LNCAP (cell line): ENCODE results near the gene PPIH.

Source experiments
- TF ChIP-seq, protein P1 (sequence below): fragments of 450-650 bp; IDR thresholded peaks from 2 replicates; pipeline ENCODE4 v1.5.1; 2017; ENCODE audit warnings: mild to moderate bottlenecking

PPIH gene

DNA sequence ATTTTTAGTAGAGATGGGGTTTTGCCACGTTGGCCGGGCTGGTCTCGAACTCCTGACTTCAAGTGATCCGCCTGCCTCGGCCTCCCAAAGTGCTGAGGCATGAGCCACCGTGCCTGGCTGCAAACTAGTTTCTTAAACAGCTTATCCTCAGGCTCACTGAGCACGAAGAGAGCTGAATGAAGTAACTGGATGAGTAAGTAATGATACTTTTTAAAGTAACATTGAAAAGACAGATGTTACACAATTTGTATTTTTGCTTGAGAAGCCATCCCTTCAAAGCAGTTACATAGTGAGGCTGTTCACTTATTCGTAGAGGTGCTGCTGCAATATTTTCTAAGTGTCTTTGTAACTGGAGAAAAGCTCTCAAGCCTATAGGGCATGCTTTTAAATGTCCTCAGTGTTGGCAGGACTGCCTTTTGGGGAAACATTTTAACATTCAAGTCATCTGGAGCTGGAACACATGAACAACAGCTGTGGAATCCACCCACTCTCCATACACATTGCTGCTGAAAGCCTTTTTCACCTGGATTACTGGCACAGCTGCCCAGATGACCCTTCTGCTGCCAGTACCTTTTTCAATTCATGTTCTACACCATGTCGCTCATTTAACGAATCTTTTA is 21.3 kb downstream of the PPIH start:
- TF ChIP-seq, protein P1, sequence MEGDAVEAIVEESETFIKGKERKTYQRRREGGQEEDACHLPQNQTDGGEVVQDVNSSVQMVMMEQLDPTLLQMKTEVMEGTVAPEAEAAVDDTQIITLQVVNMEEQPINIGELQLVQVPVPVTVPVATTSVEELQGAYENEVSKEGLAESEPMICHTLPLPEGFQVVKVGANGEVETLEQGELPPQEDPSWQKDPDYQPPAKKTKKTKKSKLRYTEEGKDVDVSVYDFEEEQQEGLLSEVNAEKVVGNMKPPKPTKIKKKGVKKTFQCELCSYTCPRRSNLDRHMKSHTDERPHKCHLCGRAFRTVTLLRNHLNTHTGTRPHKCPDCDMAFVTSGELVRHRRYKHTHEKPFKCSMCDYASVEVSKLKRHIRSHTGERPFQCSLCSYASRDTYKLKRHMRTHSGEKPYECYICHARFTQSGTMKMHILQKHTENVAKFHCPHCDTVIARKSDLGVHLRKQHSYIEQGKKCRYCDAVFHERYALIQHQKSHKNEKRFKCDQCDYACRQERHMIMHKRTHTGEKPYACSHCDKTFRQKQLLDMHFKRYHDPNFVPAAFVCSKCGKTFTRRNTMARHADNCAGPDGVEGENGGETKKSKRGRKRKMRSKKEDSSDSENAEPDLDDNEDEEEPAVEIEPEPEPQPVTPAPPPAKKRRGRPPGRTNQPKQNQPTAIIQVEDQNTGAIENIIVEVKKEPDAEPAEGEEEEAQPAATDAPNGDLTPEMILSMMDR = no peak

DNA sequence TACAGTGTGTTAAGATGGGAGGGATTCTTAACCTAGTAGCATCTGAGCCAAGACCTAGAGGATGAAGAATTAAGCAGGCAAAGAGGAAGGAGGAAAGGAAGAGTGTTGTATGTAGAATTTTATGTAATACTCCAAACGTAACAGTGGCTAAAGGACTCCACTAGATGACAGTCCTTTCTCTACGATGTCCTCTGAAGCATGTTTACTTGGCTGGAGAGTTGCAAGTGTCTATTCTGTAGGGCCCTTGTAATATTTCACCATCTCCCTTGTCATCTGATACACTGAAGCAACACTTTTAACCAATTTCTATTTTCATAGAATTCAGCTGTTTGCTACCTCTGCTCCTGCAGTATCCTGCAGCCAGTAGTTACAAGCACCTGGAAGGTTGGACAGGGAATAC is 21.8 kb downstream of the PPIH start:
- TF ChIP-seq, protein P1 = no peak

DNA sequence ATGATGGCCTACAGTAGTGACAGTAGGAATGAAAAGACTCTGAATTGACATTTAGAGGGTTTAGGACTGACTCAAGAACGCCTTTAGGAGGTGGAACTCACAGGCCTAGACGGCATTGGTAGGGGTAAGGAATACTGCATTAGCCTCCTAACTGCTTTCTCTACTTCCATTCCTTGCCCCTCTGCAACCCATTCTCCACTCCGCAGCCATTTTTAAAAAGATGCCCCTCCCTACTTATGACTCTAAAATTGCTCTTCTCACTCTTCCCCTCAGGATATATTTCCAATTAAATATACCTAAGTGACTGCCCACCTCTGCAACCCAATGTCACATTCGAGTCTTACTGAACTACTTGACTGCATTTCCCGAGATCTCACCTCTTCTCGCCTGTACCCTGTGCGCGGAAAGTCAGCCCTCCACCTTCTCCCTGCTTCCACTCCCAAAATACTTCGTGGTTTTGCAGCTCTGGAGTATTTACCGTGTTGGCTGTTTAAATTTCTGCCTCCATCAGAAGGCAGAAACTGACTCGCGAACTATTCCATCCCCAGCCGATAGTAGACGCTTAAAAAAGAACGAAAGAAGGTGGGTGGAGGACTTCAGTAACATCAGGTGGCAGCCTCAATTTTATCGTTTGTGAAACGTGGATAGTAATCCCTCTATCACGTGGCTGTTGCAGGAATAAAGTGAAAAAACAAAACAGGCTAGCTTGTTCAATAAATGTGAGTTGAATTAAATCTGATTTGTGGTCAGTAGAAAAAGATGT is 22.9 kb downstream of the PPIH start:
- TF ChIP-seq, protein P1 = no peak

DNA sequence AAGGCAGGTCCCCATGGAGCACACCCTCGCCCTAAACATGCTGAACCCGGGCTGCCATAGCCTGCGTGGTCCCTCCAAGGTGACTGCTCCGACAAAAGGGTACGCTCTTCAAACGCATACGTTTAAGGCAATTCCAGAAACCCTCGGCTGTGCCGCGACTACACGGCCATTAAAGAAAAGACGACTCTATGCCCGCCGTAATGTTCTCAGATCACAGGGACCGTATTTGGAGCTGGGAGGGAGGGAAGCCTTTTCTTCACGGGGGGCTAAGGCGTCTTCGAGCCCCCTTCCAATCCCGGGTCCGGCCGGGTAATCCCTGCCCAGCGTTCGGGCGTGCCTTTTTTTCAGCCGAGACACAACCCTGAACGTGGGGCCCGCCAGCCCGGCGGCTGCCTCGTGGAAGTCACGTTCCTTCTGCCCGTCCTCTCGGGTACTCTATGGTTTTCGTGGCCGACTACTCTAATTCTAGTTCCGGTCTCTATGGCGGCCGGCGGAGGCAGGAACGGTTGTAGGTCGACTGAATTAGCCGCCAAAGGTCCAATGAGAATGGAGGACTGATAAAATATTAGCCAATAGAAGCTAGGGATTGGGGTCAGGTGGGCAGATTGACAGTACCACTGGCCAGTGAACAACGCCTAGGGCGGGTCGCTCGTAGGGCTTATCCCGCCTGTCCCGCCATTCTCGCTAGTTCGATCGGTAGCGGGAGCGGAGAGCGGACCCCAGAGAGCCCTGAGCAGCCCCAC is 23.7 kb downstream of the PPIH start, which contains the start of gene YBX1:
YBX1 (plus strand) TSS at position 678 of the 743 bp plus-strand sequence. CDS start 148 bp downstream, outside the sequence.
- TF ChIP-seq, protein P1 = no peak

DNA sequence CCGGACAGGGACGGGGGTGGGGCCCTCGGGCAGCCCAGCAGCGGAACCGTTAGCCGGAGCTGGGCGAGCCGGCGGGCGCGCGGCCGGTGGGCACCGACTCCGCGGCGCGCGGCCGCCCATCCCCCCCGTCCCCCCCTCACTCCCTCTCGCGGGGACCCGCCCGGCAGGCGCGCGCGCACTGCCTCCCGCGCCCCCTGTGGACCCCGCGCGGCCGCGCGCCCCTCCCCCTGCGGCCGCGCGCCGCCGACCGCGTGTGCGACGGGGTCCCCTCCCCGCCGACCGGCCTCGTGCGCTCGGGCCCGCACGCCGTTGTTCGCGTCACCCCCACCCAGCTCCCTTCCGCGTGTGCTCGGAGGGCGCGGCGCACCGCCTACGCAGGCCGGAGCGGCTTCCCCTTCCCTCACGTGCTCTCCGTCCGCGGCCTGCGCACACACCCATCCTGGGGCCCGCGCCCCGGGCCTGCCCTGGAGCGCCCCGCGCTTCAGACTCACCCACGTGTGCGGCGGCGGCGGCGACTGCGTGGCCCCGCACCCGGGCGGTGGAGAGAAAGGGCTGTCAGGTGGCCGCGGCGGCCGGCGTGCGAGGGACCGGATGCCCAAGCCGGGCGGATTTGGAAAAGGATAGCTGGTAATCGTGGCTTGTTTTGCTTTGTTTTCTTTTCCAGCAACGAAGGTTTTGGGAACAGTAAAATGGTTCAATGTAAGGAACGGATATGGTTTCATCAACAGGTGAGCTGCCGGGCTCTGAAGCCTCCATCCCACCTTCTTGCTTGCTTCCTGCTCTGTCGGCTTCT is 24.7 kb downstream of the PPIH start:
- TF ChIP-seq, protein P1 = no peak

DNA sequence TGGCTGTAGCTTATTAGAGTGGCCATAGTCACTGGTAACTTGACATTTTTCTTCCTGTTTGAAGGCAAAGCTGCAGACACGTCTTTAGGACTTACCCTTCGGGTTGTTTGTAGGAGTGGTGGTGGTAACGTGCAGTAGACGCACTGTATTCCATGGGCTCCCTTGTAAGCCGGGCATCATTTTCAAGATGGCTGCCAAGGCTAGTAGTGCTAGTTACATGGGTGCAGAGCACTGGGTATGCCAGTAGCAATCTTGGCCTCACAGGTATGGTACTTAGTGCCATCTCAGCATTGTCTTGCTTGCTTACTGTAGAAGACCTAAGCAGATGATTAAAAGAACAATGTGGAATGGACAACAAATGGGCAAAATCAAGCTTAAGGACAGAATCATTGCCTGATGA is 25.9 kb downstream of the PPIH start:
- TF ChIP-seq, protein P1 = no peak

DNA sequence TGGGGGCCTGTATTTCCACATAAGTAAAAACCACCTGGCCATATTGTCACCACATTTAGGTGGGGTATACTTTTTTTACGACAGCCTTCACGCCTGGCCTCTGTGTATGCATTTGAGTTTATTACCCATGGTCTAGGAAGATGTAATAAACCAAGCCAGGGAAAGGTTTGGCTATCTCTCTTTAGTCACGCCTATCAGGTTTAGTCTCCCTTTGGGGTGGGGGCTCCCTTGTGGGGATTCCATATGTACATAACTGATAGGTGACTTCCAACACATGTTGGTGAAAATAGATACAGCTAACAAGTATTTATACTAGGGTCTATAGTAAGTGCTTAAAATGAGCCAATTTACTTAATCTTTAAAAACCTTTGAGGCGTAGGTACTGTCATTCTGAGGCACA is 28.2 kb downstream of the PPIH start:
- TF ChIP-seq, protein P1 = no peak
